ENCODE results near the gene POU2F1.

DNA sequence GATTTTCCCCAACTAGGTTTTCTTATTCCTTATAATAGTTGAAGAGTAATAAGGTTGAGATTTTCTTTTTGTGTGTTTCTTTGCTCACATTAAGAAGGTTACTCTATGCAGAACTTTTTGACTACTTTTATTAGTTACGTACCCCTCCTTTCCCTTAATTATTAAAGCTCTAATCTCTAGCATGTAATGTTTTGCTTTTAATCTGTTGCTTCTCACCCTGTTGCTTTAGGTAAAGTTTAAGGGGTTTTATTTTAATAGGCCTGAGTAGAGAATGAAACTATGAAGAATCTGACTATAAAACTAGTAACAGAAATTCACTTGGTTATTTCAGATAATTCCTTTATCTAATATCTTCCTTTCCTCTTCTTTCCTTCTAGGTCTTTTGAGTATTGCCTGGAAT lies 53.4 kb downstream of the POU2F1 start:
- TF ChIP-seq, protein P1, sequence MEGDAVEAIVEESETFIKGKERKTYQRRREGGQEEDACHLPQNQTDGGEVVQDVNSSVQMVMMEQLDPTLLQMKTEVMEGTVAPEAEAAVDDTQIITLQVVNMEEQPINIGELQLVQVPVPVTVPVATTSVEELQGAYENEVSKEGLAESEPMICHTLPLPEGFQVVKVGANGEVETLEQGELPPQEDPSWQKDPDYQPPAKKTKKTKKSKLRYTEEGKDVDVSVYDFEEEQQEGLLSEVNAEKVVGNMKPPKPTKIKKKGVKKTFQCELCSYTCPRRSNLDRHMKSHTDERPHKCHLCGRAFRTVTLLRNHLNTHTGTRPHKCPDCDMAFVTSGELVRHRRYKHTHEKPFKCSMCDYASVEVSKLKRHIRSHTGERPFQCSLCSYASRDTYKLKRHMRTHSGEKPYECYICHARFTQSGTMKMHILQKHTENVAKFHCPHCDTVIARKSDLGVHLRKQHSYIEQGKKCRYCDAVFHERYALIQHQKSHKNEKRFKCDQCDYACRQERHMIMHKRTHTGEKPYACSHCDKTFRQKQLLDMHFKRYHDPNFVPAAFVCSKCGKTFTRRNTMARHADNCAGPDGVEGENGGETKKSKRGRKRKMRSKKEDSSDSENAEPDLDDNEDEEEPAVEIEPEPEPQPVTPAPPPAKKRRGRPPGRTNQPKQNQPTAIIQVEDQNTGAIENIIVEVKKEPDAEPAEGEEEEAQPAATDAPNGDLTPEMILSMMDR (IDR thresholded peaks at IDR 0.05; ENCODE audit: low read depth, low read length, missing input control): no peak
- no peak for TF ChIP-seq YY1 (IDR thresholded peaks at IDR 0.05)
- TF ChIP-seq, protein P2, sequence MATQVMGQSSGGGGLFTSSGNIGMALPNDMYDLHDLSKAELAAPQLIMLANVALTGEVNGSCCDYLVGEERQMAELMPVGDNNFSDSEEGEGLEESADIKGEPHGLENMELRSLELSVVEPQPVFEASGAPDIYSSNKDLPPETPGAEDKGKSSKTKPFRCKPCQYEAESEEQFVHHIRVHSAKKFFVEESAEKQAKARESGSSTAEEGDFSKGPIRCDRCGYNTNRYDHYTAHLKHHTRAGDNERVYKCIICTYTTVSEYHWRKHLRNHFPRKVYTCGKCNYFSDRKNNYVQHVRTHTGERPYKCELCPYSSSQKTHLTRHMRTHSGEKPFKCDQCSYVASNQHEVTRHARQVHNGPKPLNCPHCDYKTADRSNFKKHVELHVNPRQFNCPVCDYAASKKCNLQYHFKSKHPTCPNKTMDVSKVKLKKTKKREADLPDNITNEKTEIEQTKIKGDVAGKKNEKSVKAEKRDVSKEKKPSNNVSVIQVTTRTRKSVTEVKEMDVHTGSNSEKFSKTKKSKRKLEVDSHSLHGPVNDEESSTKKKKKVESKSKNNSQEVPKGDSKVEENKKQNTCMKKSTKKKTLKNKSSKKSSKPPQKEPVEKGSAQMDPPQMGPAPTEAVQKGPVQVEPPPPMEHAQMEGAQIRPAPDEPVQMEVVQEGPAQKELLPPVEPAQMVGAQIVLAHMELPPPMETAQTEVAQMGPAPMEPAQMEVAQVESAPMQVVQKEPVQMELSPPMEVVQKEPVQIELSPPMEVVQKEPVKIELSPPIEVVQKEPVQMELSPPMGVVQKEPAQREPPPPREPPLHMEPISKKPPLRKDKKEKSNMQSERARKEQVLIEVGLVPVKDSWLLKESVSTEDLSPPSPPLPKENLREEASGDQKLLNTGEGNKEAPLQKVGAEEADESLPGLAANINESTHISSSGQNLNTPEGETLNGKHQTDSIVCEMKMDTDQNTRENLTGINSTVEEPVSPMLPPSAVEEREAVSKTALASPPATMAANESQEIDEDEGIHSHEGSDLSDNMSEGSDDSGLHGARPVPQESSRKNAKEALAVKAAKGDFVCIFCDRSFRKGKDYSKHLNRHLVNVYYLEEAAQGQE (IDR thresholded peaks at IDR 0.05): no peak
- no peak for TF ChIP-seq RAD21 (IDR thresholded peaks at IDR 0.05)
- TF ChIP-seq TAF1 (conservative IDR thresholded peaks at IDR 0.05): no peak
